Gastroesophageal sphincter (tissue), 3 donors: ENCODE data around the gene PBX3.

Experiments used
- EP300 ChIP-seq: sonication (generic); formaldehyde crosslinking; IDR thresholded peaks from one replicate; pipeline ENCODE4 v1.6.1; 2017; ENCODE audit warnings: antibody characterized with exemption, mild to moderate bottlenecking
- TF ChIP-seq, protein P1 (sequence below), 4 experiments: fragments of 200-600 bp in 2 of 4; fragments of 450-650 bp in 2 of 4; sonication (generic) in 1 of 4; IDR thresholded peaks; one replicate each; pipeline ENCODE4 v1.5.1; 2017 to 2019; ENCODE audit warnings: antibody characterized with exemption in 4 of 4, mild to moderate bottlenecking in 2 of 4, moderate library complexity in 2 of 4

DNA sequence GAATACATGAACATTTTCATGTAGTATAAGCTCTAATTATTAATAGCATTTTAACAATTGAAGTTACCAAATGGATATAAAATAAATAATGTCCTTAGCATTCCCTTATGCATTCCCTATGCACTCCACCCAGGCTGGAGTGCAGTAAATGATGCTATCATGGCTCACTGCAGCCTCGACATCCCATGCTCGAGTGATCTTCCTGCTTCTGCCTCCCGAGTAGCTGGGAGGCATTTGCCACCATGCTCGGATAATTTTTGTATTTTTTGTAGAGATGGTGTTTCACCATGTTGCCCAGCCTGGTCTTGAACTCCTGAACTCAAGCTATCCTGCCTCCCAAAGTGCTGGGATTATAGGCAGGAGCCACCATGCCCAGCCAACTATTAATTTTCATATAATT is 184.0 kb downstream of the PBX3 start:
- TF ChIP-seq, protein P1, sequence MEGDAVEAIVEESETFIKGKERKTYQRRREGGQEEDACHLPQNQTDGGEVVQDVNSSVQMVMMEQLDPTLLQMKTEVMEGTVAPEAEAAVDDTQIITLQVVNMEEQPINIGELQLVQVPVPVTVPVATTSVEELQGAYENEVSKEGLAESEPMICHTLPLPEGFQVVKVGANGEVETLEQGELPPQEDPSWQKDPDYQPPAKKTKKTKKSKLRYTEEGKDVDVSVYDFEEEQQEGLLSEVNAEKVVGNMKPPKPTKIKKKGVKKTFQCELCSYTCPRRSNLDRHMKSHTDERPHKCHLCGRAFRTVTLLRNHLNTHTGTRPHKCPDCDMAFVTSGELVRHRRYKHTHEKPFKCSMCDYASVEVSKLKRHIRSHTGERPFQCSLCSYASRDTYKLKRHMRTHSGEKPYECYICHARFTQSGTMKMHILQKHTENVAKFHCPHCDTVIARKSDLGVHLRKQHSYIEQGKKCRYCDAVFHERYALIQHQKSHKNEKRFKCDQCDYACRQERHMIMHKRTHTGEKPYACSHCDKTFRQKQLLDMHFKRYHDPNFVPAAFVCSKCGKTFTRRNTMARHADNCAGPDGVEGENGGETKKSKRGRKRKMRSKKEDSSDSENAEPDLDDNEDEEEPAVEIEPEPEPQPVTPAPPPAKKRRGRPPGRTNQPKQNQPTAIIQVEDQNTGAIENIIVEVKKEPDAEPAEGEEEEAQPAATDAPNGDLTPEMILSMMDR (IDR thresholded peaks at IDR 0.05): no peak
- no peak for TF ChIP-seq EP300
